IMR-90 (cell line): Measurements from ENCODE around the gene LSMEM2. TPM values are rescaled to one million over a fixed set of nuclear protein-coding genes. Genes with fewer than 3 reads are reported as not detected.
A peak's percentile ranks its signal among the peaks of the same experiment; 100 is the strongest.

ENCODE experiments used
- ATAC-seq: fragments of 200-7000 bp; cut with Tn5 transposase; 2 replicates; pipeline ENCODE4 v1.9.1; 2020; ENCODE audit warnings: low read depth, mild to moderate bottlenecking, moderate library complexity
- BruUV-seq: library from RNA; stranded (reverse); fragments of 400-500 nt; replicated peaks from 2 replicates; lab custom pipeline; 2021; lab: Mats Ljungman, UMichigan
- CTCF ChIA-PET: fragments of 300-600 bp; formaldehyde crosslinking; extraction: SDS; loops from one replicate; lab custom pipeline; 2021; ENCODE audit warnings: antibody characterized with exemption; lab: Yijun Ruan, JAX
- POLR2A ChIA-PET: fragments of 300-600 bp; sonication (Branson Sonifier 250); formaldehyde crosslinking; loops from one replicate; lab custom pipeline; 2022; ENCODE audit warnings: antibody characterized with exemption; ENCODE audit not compliant: unreplicated experiment; lab: Charles Lee
- DNase-seq: peaks from one replicate; pipeline ENCODE4 v3.0.0; 2013
- H2AFZ ChIP-seq: replicated peaks from 2 replicates; pipeline ENCODE3; 2013; ENCODE audit warnings: low read length, mild to moderate bottlenecking; ENCODE audit not compliant: poor library complexity
- H2AK5ac ChIP-seq: 2 replicates; pipeline ENCODE4 v1.6.1; 2013; ENCODE audit warnings: low read depth, low read length, inconsistent platforms
- H2AK9ac ChIP-seq: replicated peaks from 2 replicates; pipeline ENCODE3; 2013; ENCODE audit warnings: mild to moderate bottlenecking, low read depth, low read length, moderate library complexity; ENCODE audit not compliant: poor library complexity
- H2BK120ac ChIP-seq: 2 replicates; pipeline ENCODE4 v1.6.1; 2013; ENCODE audit warnings: low read depth, low read length, inconsistent platforms
- H2BK15ac ChIP-seq: 3 replicates; pipeline ENCODE4 v1.6.1; 2013; ENCODE audit warnings: low read depth, low read length, inconsistent platforms
- H2BK20ac ChIP-seq: 2 replicates; pipeline ENCODE4 v1.6.1; 2013; ENCODE audit warnings: low read depth, mild to moderate bottlenecking, inconsistent platforms, low read length, moderate library complexity
- H2BK5ac ChIP-seq: 2 replicates; pipeline ENCODE4 v1.6.1; 2013; ENCODE audit warnings: mild to moderate bottlenecking, low read depth, low read length, inconsistent platforms; ENCODE audit not compliant: poor library complexity, severe bottlenecking
- H3K14ac ChIP-seq: replicated peaks from 2 replicates; pipeline ENCODE4 v1.6.1; 2013; ENCODE audit warnings: low read depth, low read length, inconsistent platforms
- H3K18ac ChIP-seq: 2 replicates; pipeline ENCODE4 v1.6.1; 2013; ENCODE audit warnings: low read depth, low read length, control low read depth
- H3K23ac ChIP-seq: 2 replicates; pipeline ENCODE4 v1.6.1; 2013; ENCODE audit warnings: low read depth, low read length, inconsistent platforms
- H3K27ac ChIP-seq: 2 replicates; pipeline ENCODE4 v1.5.1; 2013; ENCODE audit warnings: mild to moderate bottlenecking, control low read depth, low read length; ENCODE audit not compliant: insufficient read depth
- H3K27me3 ChIP-seq: 2 replicates; pipeline ENCODE4 v1.6.1; 2013; ENCODE audit warnings: low read length; ENCODE audit not compliant: control insufficient read depth, insufficient read depth
- H3K36me3 ChIP-seq: 2 replicates; pipeline ENCODE4 v1.6.1; 2013; ENCODE audit warnings: low read length, mixed read lengths; ENCODE audit not compliant: control insufficient read depth, insufficient read depth
- H3K4ac ChIP-seq: 2 replicates; pipeline ENCODE4 v1.6.1; 2013; ENCODE audit warnings: low read depth, low read length, inconsistent platforms
- H3K4me1 ChIP-seq: 2 replicates; pipeline ENCODE4 v1.6.1; 2013; ENCODE audit warnings: low read length, mixed read lengths; ENCODE audit not compliant: control insufficient read depth, insufficient read depth
- H3K4me2 ChIP-seq: 2 replicates; pipeline ENCODE4 v1.6.1; 2013; ENCODE audit warnings: low read depth, mild to moderate bottlenecking, control low read depth, low read length, moderate library complexity
- H3K4me3 ChIP-seq: 2 replicates; pipeline ENCODE4 v1.5.1; 2013; ENCODE audit warnings: low read depth, mild to moderate bottlenecking, control low read depth, low read length, moderate library complexity; ENCODE audit not compliant: insufficient read depth
- H3K56ac ChIP-seq: 2 replicates; pipeline ENCODE4 v1.6.1; 2013; ENCODE audit warnings: low read length, inconsistent platforms; ENCODE audit not compliant: insufficient read depth; ENCODE audit errors: extremely low read depth
- H3K79me1 ChIP-seq, 2 experiments: 2 replicates each; pipeline ENCODE4 v1.6.1; 2013; ENCODE audit warnings: low read length in 2 of 2, inconsistent platforms in 1 of 2, low read depth in 1 of 2
- H3K9ac ChIP-seq: 2 replicates; pipeline ENCODE4 v1.6.1; 2013; ENCODE audit warnings: low read depth, low read length, control low read depth
- H3K9me1 ChIP-seq: 2 replicates; pipeline ENCODE4 v1.6.1; 2013; ENCODE audit warnings: low read length, inconsistent platforms; ENCODE audit not compliant: insufficient read depth
- H3K9me3 ChIP-seq: 2 replicates; pipeline ENCODE4 v1.6.1; 2013; ENCODE audit warnings: low read length; ENCODE audit not compliant: control insufficient read depth, insufficient read depth
- H4K20me1 ChIP-seq: 2 replicates; pipeline ENCODE4 v1.6.1; 2013; ENCODE audit warnings: low read length, inconsistent platforms; ENCODE audit not compliant: insufficient read depth
- H4K5ac ChIP-seq: 2 replicates; pipeline ENCODE4 v1.6.1; 2013; ENCODE audit warnings: mild to moderate bottlenecking, low read depth, low read length, control low read depth
- H4K8ac ChIP-seq, 2 experiments: 2 replicates each; pipeline ENCODE4 v1.6.1; 2013; ENCODE audit warnings: low read depth in 2 of 2, low read length in 2 of 2, control low read depth in 1 of 2, inconsistent platforms in 1 of 2
- H4K91ac ChIP-seq: 2 replicates; pipeline ENCODE4 v1.6.1; 2013; ENCODE audit warnings: low read depth, low read length, inconsistent platforms; ENCODE audit not compliant: insufficient read depth
- CEBPB ChIP-seq: IDR thresholded peaks from 2 replicates; pipeline ENCODE4 v1.6.1; 2012; ENCODE audit warnings: low read depth, low read length, improper control_type of control experiment
- MAFK ChIP-seq: IDR thresholded peaks from 2 replicates; pipeline ENCODE4 v1.6.1; 2012; ENCODE audit warnings: low read depth, low read length, improper control_type of control experiment
- RAD21 ChIP-seq: IDR thresholded peaks from 2 replicates; pipeline ENCODE4 v1.6.1; 2012; ENCODE audit warnings: low read length, improper control_type of control experiment
- USF2 ChIP-seq: fragments of 150-350 bp; IDR thresholded peaks from 2 replicates; pipeline ENCODE4 v1.6.1; 2017; ENCODE audit warnings: mild to moderate bottlenecking, antibody characterized with exemption, low read length, low read depth
- WGBS, 2 experiments: methylation state at CpG; one replicate each; pipeline versions ENCODE4 v1.1.5 to v1.1.7; 2013; ENCODE audit warnings: missing lambda C conversion rate in 2 of 2; ENCODE audit not compliant: insufficient read length in 1 of 2; ENCODE audit errors: extremely low coverage in 2 of 2; 5-methylcytosine and 5-hydroxymethylcytosine counted together
- dilution Hi-C: fragments of 300-500 bp; cut with HindIII; formaldehyde crosslinking; loops from one replicate; pipeline ENCODE4 v1.14.3; 2018; ENCODE audit warnings: low sequenced_read_pairs; ENCODE audit not compliant: unreplicated experiment
- in situ Hi-C: fragments of 300-500 bp; cut with MboI; formaldehyde crosslinking; loops from 3 replicates; pipeline ENCODE4 v1.14.3; 2019; ENCODE audit warnings: low sequenced_read_pairs, inconsistent platforms, mixed read lengths
- intact Hi-C: fragments of 100-400 bp; cut with micrococcal nuclease; formaldehyde crosslinking; loops from 2 replicates; pipeline ENCODE4 v1.10.0; 2022
- polyA plus RNA-seq, 3 experiments: library from polyadenylated mRNA; depleted of rRNA; stranded (reverse); fragments of >200 nt; gene quantifications; 2 replicates each; pipeline ENCODE4 v1.2.3, GENCODE V29; 2012; ENCODE audit warnings: low replicate concordance in 1 of 3
- total RNA-seq: library from RNA; depleted of rRNA; stranded (reverse); fragments of >200 nt; gene quantifications from 2 replicates; pipeline ENCODE4 v1.2.3, GENCODE V29; 2012

LSMEM2 gene
- total and polyA plus RNA-seq, 2 of the 4 experiments (the other 2 are of a cell fraction), result under 0.01 TPM; not detected in 1

- in situ Hi-C loops (no loop called here), dilution Hi-C loops (no loop called here), intact Hi-C loops (no loop called here)
- H2BK5ac ChIP-seq, result peak overlapping the region; percentile 12
- H3K4me3 ChIP-seq, result no peak overlapping the region
- peaks cover 85% of the 10 kb centered on the region for H4K20me1 ChIP-seq
- peak overlapping the region; percentile 60 for H2AK9ac ChIP-seq
- peak overlapping the region; percentile 1; the same call in 1 of the 2 replicates for H3K27ac ChIP-seq
- H3K79me1 ChIP-seq, result peaks cover 4 to 84% of the 10 kb centered on the region in 2 experiments; a peak in 3 of 4 replicates
- H3K36me3 ChIP-seq, result peaks cover 25% of the 10 kb centered on the region
- no peak for ATAC-seq
- no peak overlapping the region for H2AFZ ChIP-seq
- H3K18ac ChIP-seq, result no peak overlapping the region
- WGBS, 2 experiments, result 80% methylated on average over 1 of the region's 14 CpGs; no CpG with 5 or more reads in 1 of the 2 experiments
- no peak for TF ChIP-seq MAFK
- TF ChIP-seq CEBPB, result peak; percentile 65; the same call in 1 of the 2 replicates
- no peak for TF ChIP-seq RAD21
- TF ChIP-seq USF2, result no peak
- no peak overlapping the region for H4K91ac ChIP-seq
- peaks cover 56% of the 10 kb centered on the region for H3K4me1 ChIP-seq
- no peak overlapping the region for H3K56ac ChIP-seq
- BruUV-seq, result no TSS peak
- H4K5ac ChIP-seq, result no peak overlapping the region
- H3K14ac ChIP-seq, result no peak overlapping the region
- CTCF ChIA-PET, result no interaction called here
- no peak overlapping the region for H2BK120ac ChIP-seq
- H3K9ac ChIP-seq, result no peak overlapping the region
- H4K8ac ChIP-seq, result peak overlapping the region in 1 of 2 experiments; percentile 20; a peak in 1 of 4 replicates
- POLR2A ChIA-PET, result interaction anchor here (0.6 kb wide), 1 partner anchor 48 kb away, joined by 3 read pairs; no protein-coding TSS in a partner anchor
- no peak overlapping the region for H2BK20ac ChIP-seq
- no peak overlapping the region; the same call in 1 of the 2 replicates for H3K4me2 ChIP-seq
- peak; percentile 72 for DNase-seq
- no peak overlapping the region for H3K4ac ChIP-seq
- H3K23ac ChIP-seq, result 0 out of 2 replicates have a peak overlapping the region, but pooled peaks have one; percentile 8
- H2BK15ac ChIP-seq, result no peak overlapping the region
- no peaks in the 10 kb centered on the region for H3K27me3 ChIP-seq
- H3K9me1 ChIP-seq, result peaks cover 10% of the 10 kb centered on the region
- H3K9me3 ChIP-seq, result no peaks in the 10 kb centered on the region
- no peak overlapping the region for H2AK5ac ChIP-seq
Measured at GRCh38 chr3:50242851-50243542, 35.9 kb upstream of the LSMEM2 start.
